Activated B cell treated with CpG ODN at 0.5 μM for 24 hours (primary cell): ENCODE measurements around the gene IL34. TPM values are rescaled to one million over a fixed set of nuclear protein-coding genes. Genes with fewer than 3 reads are reported as not detected.

ENCODE experiments used
- ATAC-seq: fragments of 200-7000 bp; cut with Tn5 transposase; one replicate; pipeline ENCODE4 v1.10.0; 2021; ENCODE audit warnings: low read depth, mild to moderate bottlenecking, moderate library complexity
- CTCF ChIA-PET: fragments of 350-600 bp; sonication (Branson Sonifier 250); formaldehyde crosslinking; loops from one replicate; lab custom pipeline; 2021; ENCODE audit warnings: antibody characterized with exemption; lab: Charles Lee
- POLR2A ChIA-PET: fragments of 350-600 bp; sonication (Branson Sonifier 250); formaldehyde crosslinking; loops from one replicate; lab custom pipeline; 2021; ENCODE audit warnings: antibody characterized with exemption; lab: Charles Lee
- DNase-seq: peaks from one replicate; pipeline ENCODE4 v3.0.0; 2022
- H3K27ac Mint-ChIP-seq: one replicate; pipeline ENCODE4 v1.8.0; 2020; ENCODE audit warnings: mixed read lengths
- H3K27me3 Mint-ChIP-seq: one replicate; pipeline ENCODE4 v1.8.0; 2021; ENCODE audit warnings: mixed read lengths
- H3K36me3 Mint-ChIP-seq: one replicate; pipeline ENCODE4 v1.8.0; 2021; ENCODE audit warnings: low read depth, mixed read lengths
- H3K4me1 Mint-ChIP-seq: one replicate; pipeline ENCODE4 v1.8.0; 2021; ENCODE audit warnings: mixed read lengths
- H3K4me3 Mint-ChIP-seq: one replicate; pipeline ENCODE4 v1.8.0; 2020; ENCODE audit warnings: mild to moderate bottlenecking, mixed read lengths
- H3K9me3 Mint-ChIP-seq: one replicate; pipeline ENCODE4 v1.8.0; 2020; ENCODE audit warnings: mixed read lengths
- CTCF ChIP-seq: fragments of 200-600 bp; IDR thresholded peaks from one replicate; pipeline ENCODE4 v1.8.0; 2022; ENCODE audit warnings: antibody characterized with exemption, mild to moderate bottlenecking
- intact Hi-C: fragments of 100-400 bp; cut with micrococcal nuclease; formaldehyde crosslinking; loops from one replicate; pipeline ENCODE4 v1.15.1; 2024
- total RNA-seq: library from RNA; stranded (reverse); gene quantifications from 2 replicates; pipeline ENCODE4 v1.2.3, GENCODE V29; 2022

IL34 gene
- total RNA-seq, 1 donor from 2014 or later, result 0.71 TPM

- no peak for TF ChIP-seq CTCF
- H3K36me3 Mint-ChIP-seq, result peaks cover 7% of the 10 kb centered on the region
- H3K4me1 Mint-ChIP-seq, result peaks cover 9% of the 10 kb centered on the region
- H3K9me3 Mint-ChIP-seq, result no peaks in the 10 kb centered on the region
- ChIA-PET POLR2A (no interaction called here), CTCF (no interaction called here)
- peaks cover 4% of the 10 kb centered on the region for H3K27me3 Mint-ChIP-seq
- H3K27ac Mint-ChIP-seq, result no peak overlapping the region
- peak overlapping the region; percentile 24 for H3K4me3 Mint-ChIP-seq
- DNase-seq, result no peak
- no peak for ATAC-seq
- intact Hi-C loops, result no loop called here
Measured at GRCh38 chr16:70684146-70685060, 38.0 kb downstream of the IL34 start.

GRCh38 chr16:70685061-70685937, 38.9 kb downstream of the IL34 start:
- H3K4me1 Mint-ChIP-seq, result peaks cover 9% of the 10 kb centered on the region
- TF ChIP-seq CTCF, result no peak
- no peak overlapping the region for H3K27ac Mint-ChIP-seq
- H3K4me3 Mint-ChIP-seq, result no peak overlapping the region
- intact Hi-C loops, result no loop called here
- peaks cover 4% of the 10 kb centered on the region for H3K27me3 Mint-ChIP-seq
- DNase-seq (no peak), ATAC-seq (peak; percentile 34)
- peaks cover 8% of the 10 kb centered on the region for H3K36me3 Mint-ChIP-seq
- POLR2A ChIA-PET, result no interaction called here
- CTCF ChIA-PET, result no interaction called here
- no peaks in the 10 kb centered on the region for H3K9me3 Mint-ChIP-seq

GRCh38 chr16:70685938-70686375, 39.6 kb downstream of the IL34 start, which contains the start of gene MTSS2:
Gene MTSS2 (minus strand): TSS chr16:70686053. CDS start chr16:70685791, 262 bp downstream.
- ATAC-seq (no peak), DNase-seq (no peak)
- H3K27me3 Mint-ChIP-seq, result peaks cover 4% of the 10 kb centered on the region
- H3K9me3 Mint-ChIP-seq, result no peaks in the 10 kb centered on the region
- no peak within 1 kb of the TSS for H3K27ac Mint-ChIP-seq
- intact Hi-C loops, result no loop called here
- H3K4me3 Mint-ChIP-seq, result peak within 1 kb of the TSS; percentile 56
- CTCF ChIA-PET, result no interaction called here
- POLR2A ChIA-PET, result no interaction called here
- no peak for TF ChIP-seq CTCF
- H3K4me1 Mint-ChIP-seq, result peaks cover 9% of the 10 kb centered on the region
- H3K36me3 Mint-ChIP-seq, result peaks cover 10% of the 10 kb centered on the region

GRCh38 chr16:70686376-70687101, 40.2 kb downstream of the IL34 start:
- intact Hi-C loops, result no loop called here
- no peak for TF ChIP-seq CTCF
- H3K27me3 Mint-ChIP-seq, result peaks cover 4% of the 10 kb centered on the region
- ChIA-PET CTCF (no interaction called here), POLR2A (no interaction called here)
- H3K27ac Mint-ChIP-seq, result no peak overlapping the region
- H3K4me3 Mint-ChIP-seq, result peak overlapping the region; percentile 56
- H3K9me3 Mint-ChIP-seq, result no peaks in the 10 kb centered on the region
- H3K4me1 Mint-ChIP-seq, result peaks cover 9% of the 10 kb centered on the region
- ATAC-seq (no peak), DNase-seq (no peak)
- peaks cover 10% of the 10 kb centered on the region for H3K36me3 Mint-ChIP-seq
